PC-3 (cell line): ENCODE measurements around the gene POMT1. TPM values are rescaled to one million over a fixed set of nuclear protein-coding genes. Genes with fewer than 3 reads are reported as not detected.

Experiments used
- ATAC-seq: fragments of 200-7000 bp; cut with Tn5 transposase; 2 replicates; pipeline ENCODE4 v1.9.1; 2020; ENCODE audit warnings: mild to moderate bottlenecking, moderate library complexity
- BruUV-seq: library from RNA; stranded (reverse); fragments of 400-500 nt; replicated peaks from 2 replicates; lab custom pipeline; 2021; lab: Mats Ljungman, UMichigan
- CTCF ChIA-PET: fragments of 300-600 bp; sonication (Branson Sonifier 250); formaldehyde crosslinking; loops from one replicate; lab custom pipeline; 2022; ENCODE audit warnings: antibody characterized with exemption; lab: Charles Lee
- POLR2A ChIA-PET: fragments of 300-600 bp; sonication (Branson Sonifier 250); formaldehyde crosslinking; loops from one replicate; lab custom pipeline; 2022; ENCODE audit warnings: antibody characterized with exemption; ENCODE audit not compliant: unreplicated experiment; lab: Charles Lee
- DNase-seq: peaks from one replicate; pipeline ENCODE4 v3.0.0-alpha.2; 2015
- H2AFZ ChIP-seq: fragments of 300-600 bp; sonication (generic); 2 replicates; pipeline ENCODE4 v1.6.0; 2016; ENCODE audit warnings: antibody characterized with exemption, low read length
- H3F3A ChIP-seq: fragments of 300-600 bp; sonication (generic); one replicate; pipeline ENCODE4 v1.6.0; 2017; ENCODE audit warnings: antibody characterized with exemption, low read length, control low read depth, mild to moderate bottlenecking; ENCODE audit not compliant: unreplicated experiment
- H3K27ac ChIP-seq: fragments of 300-600 bp; sonication (generic); 2 replicates; pipeline ENCODE4 v1.5.1; 2016; ENCODE audit warnings: mild to moderate bottlenecking, low read length
- H3K27me3 ChIP-seq: fragments of 300-600 bp; sonication (generic); 2 replicates; pipeline ENCODE4 v1.6.1; 2016; ENCODE audit warnings: low read length, mixed read lengths
- H3K36me3 ChIP-seq: fragments of 300-600 bp; sonication (generic); 2 replicates; pipeline ENCODE4 v1.6.1; 2016; ENCODE audit warnings: low read depth, mixed run types, low read length, mixed read lengths
- H3K4me1 ChIP-seq: fragments of 300-600 bp; sonication (generic); 2 replicates; pipeline ENCODE4 v1.5.1; 2016; ENCODE audit warnings: low read length; ENCODE audit not compliant: insufficient read depth
- H3K4me2 ChIP-seq: fragments of 300-600 bp; sonication (generic); 2 replicates; pipeline ENCODE4 v1.6.0; 2016; ENCODE audit warnings: low read length
- H3K4me3 ChIP-seq: fragments of 300-600 bp; sonication (generic); 2 replicates; pipeline ENCODE4 v1.5.1; 2016; ENCODE audit warnings: mild to moderate bottlenecking, low read length, mixed read lengths
- H3K79me2 ChIP-seq: fragments of 300-600 bp; sonication (generic); 2 replicates; pipeline ENCODE4 v1.6.1; 2017; ENCODE audit warnings: low read length, mixed read lengths
- H3K9ac ChIP-seq: fragments of 300-600 bp; sonication (generic); 2 replicates; pipeline ENCODE4 v1.6.0; 2016; ENCODE audit warnings: mild to moderate bottlenecking, low read length
- H3K9me2 ChIP-seq: fragments of 300-600 bp; sonication (generic); replicated peaks from 2 replicates; pipeline ENCODE4 v1.6.1; 2016; ENCODE audit warnings: mixed run types, low read length, mixed read lengths
- H3K9me3 ChIP-seq: fragments of 300-600 bp; sonication (generic); 2 replicates; pipeline ENCODE4 v1.6.1; 2016; ENCODE audit warnings: low read length, mixed read lengths
- H4K20me1 ChIP-seq: fragments of 300-600 bp; sonication (generic); 2 replicates; pipeline ENCODE4 v1.6.1; 2016; ENCODE audit warnings: low read length, mixed read lengths
- EZH2 ChIP-seq: fragments of 300-600 bp; sonication (generic); IDR thresholded peaks from one replicate; pipeline ENCODE4 v1.6.1; 2017; ENCODE audit warnings: antibody characterized with exemption, mild to moderate bottlenecking, low read length; ENCODE audit not compliant: unreplicated experiment
- EZH2phosphoT487 ChIP-seq: fragments of 300-600 bp; sonication (generic); IDR thresholded peaks from 2 replicates; pipeline ENCODE4 v1.6.1; 2018; ENCODE audit warnings: mild to moderate bottlenecking, antibody characterized with exemption, low read length, borderline replicate concordance
- intact Hi-C: fragments of 100-400 bp; cut with micrococcal nuclease; formaldehyde crosslinking; loops from 2 replicates; pipeline ENCODE4 v1.9.0; 2023
- total RNA-seq: library from RNA; depleted of rRNA; stranded (reverse); fragments of >200 nt; gene quantifications from 2 replicates; pipeline ENCODE4 v1.2.3, GENCODE V29; 2014
- TF ChIP-seq, protein P1 (sequence below): fragments of 300-600 bp; sonication (generic); conservative IDR thresholded peaks from 2 replicates; pipeline ENCODE4 v1.5.1; 2017; ENCODE audit warnings: antibody characterized with exemption, low read depth, mild to moderate bottlenecking, low read length

Gene POMT1
- total RNA-seq, 1 experiment from 2014 or later = 24.1 TPM

- H4K20me1 ChIP-seq = no peaks in the 10 kb centered on the region
- DNase-seq = no peak
- no peak overlapping the region for H3K4me3 ChIP-seq
- no peak for ATAC-seq
- CTCF ChIA-PET = no interaction called here
- no TSS peak for BruUV-seq
- no peak overlapping the region for H2AFZ ChIP-seq
- no peaks in the 10 kb centered on the region for H3K36me3 ChIP-seq
- no peak overlapping the region for H3K4me2 ChIP-seq
- H3K9me2 ChIP-seq = no peaks in the 10 kb centered on the region
- H3K4me1 ChIP-seq = 0 out of 2 replicates have a peak, but pooled peaks cover 2% of the 10 kb centered on the region
- TF ChIP-seq EZH2 (no peak), EZH2phosphoT487 (no peak)
- TF ChIP-seq, protein P1, sequence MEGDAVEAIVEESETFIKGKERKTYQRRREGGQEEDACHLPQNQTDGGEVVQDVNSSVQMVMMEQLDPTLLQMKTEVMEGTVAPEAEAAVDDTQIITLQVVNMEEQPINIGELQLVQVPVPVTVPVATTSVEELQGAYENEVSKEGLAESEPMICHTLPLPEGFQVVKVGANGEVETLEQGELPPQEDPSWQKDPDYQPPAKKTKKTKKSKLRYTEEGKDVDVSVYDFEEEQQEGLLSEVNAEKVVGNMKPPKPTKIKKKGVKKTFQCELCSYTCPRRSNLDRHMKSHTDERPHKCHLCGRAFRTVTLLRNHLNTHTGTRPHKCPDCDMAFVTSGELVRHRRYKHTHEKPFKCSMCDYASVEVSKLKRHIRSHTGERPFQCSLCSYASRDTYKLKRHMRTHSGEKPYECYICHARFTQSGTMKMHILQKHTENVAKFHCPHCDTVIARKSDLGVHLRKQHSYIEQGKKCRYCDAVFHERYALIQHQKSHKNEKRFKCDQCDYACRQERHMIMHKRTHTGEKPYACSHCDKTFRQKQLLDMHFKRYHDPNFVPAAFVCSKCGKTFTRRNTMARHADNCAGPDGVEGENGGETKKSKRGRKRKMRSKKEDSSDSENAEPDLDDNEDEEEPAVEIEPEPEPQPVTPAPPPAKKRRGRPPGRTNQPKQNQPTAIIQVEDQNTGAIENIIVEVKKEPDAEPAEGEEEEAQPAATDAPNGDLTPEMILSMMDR = no peak
- no peaks in the 10 kb centered on the region for H3F3A ChIP-seq
- H3K9ac ChIP-seq = no peak overlapping the region
- POLR2A ChIA-PET = no interaction called here
- intact Hi-C loops = no loop called here
- no peak overlapping the region for H3K27ac ChIP-seq
- no peaks in the 10 kb centered on the region for H3K27me3 ChIP-seq
- no peaks in the 10 kb centered on the region for H3K79me2 ChIP-seq
- no peaks in the 10 kb centered on the region for H3K9me3 ChIP-seq
Observed at GRCh38 chr9:131555841-131556673, 53.3 kb downstream of the POMT1 start.

DNA sequence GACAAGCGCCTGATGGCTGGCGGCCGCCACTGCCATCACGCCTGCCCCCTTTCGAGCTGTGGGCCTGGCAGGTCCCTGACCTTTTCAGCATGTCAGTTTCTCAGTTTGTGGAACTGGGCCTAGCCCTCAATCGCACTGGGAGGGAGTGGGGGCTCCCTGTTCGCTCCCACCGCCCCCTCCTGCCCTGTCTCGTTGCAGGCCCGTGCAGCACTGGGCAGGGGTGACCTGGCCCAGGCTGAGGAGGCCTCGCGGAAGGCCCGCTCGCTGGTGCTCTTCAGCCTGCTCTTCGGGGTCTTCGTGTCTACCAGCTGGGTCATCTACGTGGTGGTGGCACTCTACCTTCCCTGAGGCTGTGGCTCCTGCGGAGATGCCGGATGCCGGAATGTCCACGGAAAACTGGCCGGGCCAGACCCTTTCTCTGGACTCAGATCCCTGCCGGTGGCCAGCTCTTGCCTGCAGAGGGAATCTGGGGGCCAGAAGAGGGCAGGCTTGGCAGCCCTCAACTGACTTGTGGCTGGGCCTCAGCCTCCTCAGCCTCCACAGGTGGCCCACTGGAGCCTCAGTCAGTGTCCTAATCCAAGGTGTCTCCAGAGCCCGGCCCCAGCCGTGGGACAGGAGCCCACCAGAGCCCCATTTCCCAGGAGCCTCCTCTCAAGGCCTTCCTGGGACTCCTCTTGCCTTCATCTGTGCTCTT lies 55.3 kb downstream of the POMT1 start:
- BruUV-seq = no TSS peak
- Histone ChIP-seq H3K9ac (no peak overlapping the region), H3K27ac (no peak overlapping the region), H3K4me1 (peaks cover 12% of the 10 kb centered on the region), H3K27me3 (no peaks in the 10 kb centered on the region), H3K4me3 (no peak overlapping the region), H3K9me2 (no peaks in the 10 kb centered on the region), H4K20me1 (no peaks in the 10 kb centered on the region), H3K9me3 (no peaks in the 10 kb centered on the region), H2AFZ (no peak overlapping the region), H3K4me2 (no peak overlapping the region), H3K36me3 (no peaks in the 10 kb centered on the region), H3K79me2 (no peaks in the 10 kb centered on the region), H3F3A (no peaks in the 10 kb centered on the region)
- TF ChIP-seq EZH2 = no peak
- TF ChIP-seq EZH2phosphoT487 = no peak
- TF ChIP-seq, protein P1 = no peak
- no peak for DNase-seq
- no peak for ATAC-seq
- POLR2A ChIA-PET = no interaction called here
- CTCF ChIA-PET = no interaction called here
- intact Hi-C loops = no loop called here
